Lung (tissue), 16 donors: ENCODE measurements around the gene ADGRF3. TPM values are rescaled to one million over a fixed set of nuclear protein-coding genes. Genes with fewer than 3 reads are reported as not detected.

Experiments used
- ATAC-seq: fragments of 200-7000 bp; cut with Tn5 transposase; one replicate; pipeline ENCODE4 v1.9.1; 2020; ENCODE audit warnings: moderate number of reproducible peaks; ENCODE audit not compliant: insufficient read depth, low FRiP score
- DNase-seq, 3 donors: peaks; one replicate each; pipeline ENCODE4 v3.0.0-alpha.2; 2013 to 2017
- H3K27ac ChIP-seq, 2 donors: one replicate each; pipeline ENCODE4 v1.5.1; 2013; ENCODE audit warnings: mild to moderate bottlenecking in 2 of 2, moderate library complexity in 2 of 2, control low read depth in 1 of 2, inconsistent platforms in 1 of 2, low read depth in 1 of 2, low read length in 1 of 2
- H3K27me3 ChIP-seq, 3 donors: one replicate each; pipeline ENCODE4 v1.5.1; 2013; ENCODE audit warnings: low read length in 2 of 3; ENCODE audit not compliant: control insufficient read depth in 3 of 3, insufficient read depth in 3 of 3
- H3K36me3 ChIP-seq, 4 donors: one replicate each; pipeline ENCODE4 v1.5.1; 2013; ENCODE audit warnings: low read length in 4 of 4, mild to moderate bottlenecking in 1 of 4, moderate library complexity in 1 of 4; ENCODE audit not compliant: control insufficient read depth in 4 of 4, insufficient read depth in 4 of 4
- H3K4me1 ChIP-seq, 5 donors: one replicate each; pipeline ENCODE4 v1.5.1; 2013; ENCODE audit warnings: low read length in 5 of 5, mild to moderate bottlenecking in 2 of 5, moderate library complexity in 1 of 5; ENCODE audit not compliant: control insufficient read depth in 5 of 5, insufficient read depth in 5 of 5
- H3K4me3 ChIP-seq: one replicate; pipeline ENCODE4 v1.5.1; 2013; ENCODE audit warnings: mild to moderate bottlenecking, control low read depth, moderate library complexity
- H3K9ac ChIP-seq, 2 donors: one replicate each; pipeline ENCODE4 v1.5.1; 2013; ENCODE audit warnings: low read length in 2 of 2, control low read depth in 1 of 2; ENCODE audit not compliant: insufficient read depth in 1 of 2
- H3K9me3 ChIP-seq, 4 donors: one replicate each; pipeline ENCODE4 v1.5.1; 2013; ENCODE audit warnings: low read length in 3 of 4, mild to moderate bottlenecking in 1 of 4, moderate library complexity in 1 of 4; ENCODE audit not compliant: control insufficient read depth in 4 of 4, insufficient read depth in 3 of 4
- CTCF ChIP-seq: IDR thresholded peaks from 2 replicates; pipeline ENCODE4 v1.5.1; 2012; ENCODE audit warnings: mild to moderate bottlenecking; ENCODE audit errors: control extremely low read depth, extremely low read depth
- WGBS, 2 donors: extraction: QIAGEN DNeasy Blood & Tissue Kit; methylation state at CpG; one replicate each; pipeline ENCODE4 v1.1.7; 2013; 5-methylcytosine and 5-hydroxymethylcytosine counted together
- long read RNA-seq, 5 donors: transcript quantifications; one replicate each; lab custom pipeline, GENCODE V29; 2026
- polyA plus RNA-seq, 2 donors: library from polyadenylated mRNA; stranded (reverse); fragments of 200-250 nt; gene quantifications; one replicate each; pipeline ENCODE4 v1.2.1, GENCODE V29; 2013
- total RNA-seq, 2 donors: library from RNA; depleted of rRNA in 1 of 2; stranded (reverse); fragments of >200 nt in 1 of 2; gene quantifications; one replicate each; pipeline ENCODE4 v1.2.1, GENCODE V29; 2014 to 2021
- donor health status: control.
- donor health status: control.
- donor health status: Bipolar disorder and iron deficiency.
- donor health status: healthy.
- donor health status: DM: yes; HTN: yes; CAD: no.

The ADGRF3 gene
- total RNA-seq (under 1 TPM; 0.20 to 0.28 TPM), polyA plus RNA-seq (1 to 10 TPM in 1 of 2 donors, under 1 TPM in 1; 0.10 to 3.9 TPM)
- long read RNA-seq, donor 1 = 0 reads
- long read RNA-seq, donor 2 = 0 reads
- long read RNA-seq, donor 3 = 0 reads
- long read RNA-seq, donor 4 = 0 reads
- long read RNA-seq, donor 5 = 0 reads

GRCh38 chr2:26346454-26347053 lies at the start of gene ADGRF3:
TSS of gene ADGRF3 (minus strand) at chr2:26346789. CDS start at chr2:26346234, 555 bp downstream.
- Histone ChIP-seq H3K9me3 (no peaks in the 10 kb centered on the region), H3K27me3 (no peaks in the 10 kb centered on the region), H3K27ac (peak within 1 kb of the TSS; percentile 92 to 96), H3K4me1 (peaks cover 0 to 26% (median 6%) of the 10 kb centered on the region in 5 donors), H3K36me3 (peaks cover 0 to 2% (median under 1%) of the 10 kb centered on the region in 4 donors), H3K4me3 (peak within 1 kb of the TSS; percentile 92), H3K9ac (peak within 1 kb of the TSS; percentile 91 to 99)
- TF ChIP-seq CTCF = no peak
- 0 to 1% methylated on average over 26 to 28 of the region's 28 CpGs for WGBS, 2 donors
- DNase-seq (peak; percentile 64 to 76 (median 65)), ATAC-seq (peak; percentile 35)

GRCh38 chr2:26395394-26395793 lies 48.8 kb upstream of the ADGRF3 start:
- ATAC-seq (no peak), DNase-seq (no peak)
- peaks cover 0 to 3% (median 1%) of the 10 kb centered on the region in 4 donors for H3K36me3 ChIP-seq
- no peak overlapping the region for H3K4me3 ChIP-seq
- no peaks in the 10 kb centered on the region for H3K9me3 ChIP-seq
- no peaks in the 10 kb centered on the region for H3K27me3 ChIP-seq
- H3K9ac ChIP-seq = no peak overlapping the region
- 75 to 84% methylated on average over 4 of the region's 4 CpGs for WGBS, 2 donors
- H3K27ac ChIP-seq = no peak overlapping the region
- no peaks in the 10 kb centered on the region for H3K4me1 ChIP-seq
- no peak for TF ChIP-seq CTCF

- DNase-seq = no peak
- ATAC-seq = no peak
- H3K4me1 ChIP-seq = no peaks in the 10 kb centered on the region
- TF ChIP-seq CTCF = no peak
- no peak overlapping the region for H3K4me3 ChIP-seq
- no peak overlapping the region for H3K27ac ChIP-seq
- H3K27me3 ChIP-seq = no peaks in the 10 kb centered on the region
- no peaks in the 10 kb centered on the region for H3K9me3 ChIP-seq
- no peak overlapping the region for H3K9ac ChIP-seq
- H3K36me3 ChIP-seq = peaks cover 0 to 3% (median 1%) of the 10 kb centered on the region in 4 donors
- 91 to 96% methylated on average over 4 of the region's 4 CpGs for WGBS, 2 donors
Observed at GRCh38 chr2:26394694-26395093, 48.1 kb upstream of the ADGRF3 start.
